BLaER1 (cell line): ENCODE measurements around the gene ESPNL.

Experiments used
- H3K27ac ChIP-seq: shearing (Covaris generic); formaldehyde crosslinking; 2 replicates; pipeline ENCODE4 v1.8.1; 2022
- H3K27me3 ChIP-seq: shearing (Covaris generic); formaldehyde crosslinking; 2 replicates; pipeline ENCODE4 v1.8.1; 2022
- H3K36me3 ChIP-seq: shearing (Covaris generic); formaldehyde crosslinking; 2 replicates; pipeline ENCODE4 v1.8.1; 2022
- H3K4me1 ChIP-seq: shearing (Covaris generic); formaldehyde crosslinking; 2 replicates; pipeline ENCODE4 v1.8.1; 2022
- H3K4me2 ChIP-seq: shearing (Covaris generic); formaldehyde crosslinking; 2 replicates; pipeline ENCODE4 v1.8.1; 2022
- H3K4me3 ChIP-seq: shearing (Covaris generic); formaldehyde crosslinking; 2 replicates; pipeline ENCODE4 v1.8.1; 2022
- H3K9ac ChIP-seq: shearing (Covaris generic); formaldehyde crosslinking; 2 replicates; pipeline ENCODE4 v1.8.1; 2022
- H3K9me3 ChIP-seq: shearing (Covaris generic); formaldehyde crosslinking; 2 replicates; pipeline ENCODE4 v1.8.1; 2022
- H4K20me1 ChIP-seq: shearing (Covaris generic); formaldehyde crosslinking; 2 replicates; pipeline ENCODE4 v1.8.1; 2022
- Cebpa-rat ChIP-seq: shearing (Covaris generic); IDR thresholded peaks from 2 replicates; pipeline ENCODE4 v1.8.1; 2022

The ESPNL gene

GRCh38 chr2:238182362-238182761 lies 82.2 kb downstream of the ESPNL start:
- Histone ChIP-seq H3K4me2 (no peak overlapping the region), H3K4me3 (no peak overlapping the region), H3K9ac (no peak overlapping the region), H3K36me3 (peaks cover 99% of the 10 kb centered on the region), H3K4me1 (no peaks in the 10 kb centered on the region), H3K9me3 (no peaks in the 10 kb centered on the region), H3K27ac (no peak overlapping the region), H3K27me3 (no peaks in the 10 kb centered on the region), H4K20me1 (0 out of 2 replicates have a peak, but pooled peaks cover 30% of the 10 kb centered on the region)
- TF ChIP-seq Cebpa-rat: no peak
